Hepatocyte (in vitro differentiated cells): ENCODE results near the gene TACC2. TPM values are rescaled to one million over a fixed set of nuclear protein-coding genes. Genes with fewer than 3 reads are reported as not detected.

Experiments
- DNase-seq: peaks from one replicate; pipeline ENCODE4 v3.0.0-alpha.2; 2016; ENCODE audit warnings: low spot score
- H2AFZ ChIP-seq: fragments of 200-600 bp; sonication (generic); 2 replicates; pipeline ENCODE4 v1.6.0; 2016; ENCODE audit warnings: antibody characterized with exemption, mild to moderate bottlenecking
- H3K27ac ChIP-seq: fragments of 200-600 bp; sonication (generic); 2 replicates; pipeline ENCODE4 v1.5.1; 2016; ENCODE audit warnings: mild to moderate bottlenecking
- H3K27me3 ChIP-seq: fragments of 200-600 bp; sonication (generic); 2 replicates; pipeline ENCODE4 v1.6.1; 2016
- H3K36me3 ChIP-seq: fragments of 200-600 bp; sonication (generic); replicated peaks from 2 replicates; pipeline ENCODE4 v1.5.1; 2016; ENCODE audit warnings: low read depth; ENCODE audit not compliant: insufficient read depth
- H3K4me1 ChIP-seq: fragments of 200-600 bp; sonication (generic); 2 replicates; pipeline ENCODE4 v1.5.1; 2016; ENCODE audit warnings: mild to moderate bottlenecking, moderate library complexity; ENCODE audit not compliant: insufficient read depth
- H3K4me2 ChIP-seq: fragments of 200-600 bp; sonication (generic); 2 replicates; pipeline ENCODE4 v1.6.0; 2016
- H3K4me3 ChIP-seq: fragments of 200-600 bp; sonication (generic); 2 replicates; pipeline ENCODE4 v1.5.1; 2016; ENCODE audit warnings: mild to moderate bottlenecking
- H3K79me2 ChIP-seq: fragments of 200-600 bp; sonication (generic); 2 replicates; pipeline ENCODE4 v1.6.0; 2017; ENCODE audit warnings: mild to moderate bottlenecking
- H3K9me2 ChIP-seq: fragments of 200-600 bp; sonication (generic); replicated peaks from 2 replicates; pipeline ENCODE4 v1.6.0; 2017; ENCODE audit warnings: mild to moderate bottlenecking; ENCODE audit not compliant: insufficient read depth
- H3K9me3 ChIP-seq: fragments of 200-600 bp; sonication (generic); 2 replicates; pipeline ENCODE4 v1.5.1; 2016; ENCODE audit warnings: low read depth, mild to moderate bottlenecking
- H4K20me1 ChIP-seq: fragments of 200-600 bp; sonication (generic); 2 replicates; pipeline ENCODE4 v1.6.0; 2016; ENCODE audit warnings: mild to moderate bottlenecking; ENCODE audit not compliant: insufficient read depth, poor library complexity, severe bottlenecking
- CTCF ChIP-seq: fragments of 200-600 bp; sonication (generic); IDR thresholded peaks from 2 replicates; pipeline ENCODE4 v1.5.1; 2016; ENCODE audit warnings: antibody characterized with exemption, mild to moderate bottlenecking; ENCODE audit not compliant: poor library complexity
- EZH2 ChIP-seq: fragments of 200-600 bp; sonication (generic); IDR thresholded peaks from 2 replicates; pipeline ENCODE4 v1.6.1; 2016; ENCODE audit warnings: antibody characterized with exemption, mild to moderate bottlenecking, borderline replicate concordance
- EZH2phosphoT487 ChIP-seq: fragments of 200-600 bp; sonication (generic); IDR thresholded peaks from one replicate; pipeline ENCODE4 v1.6.1; 2018; ENCODE audit warnings: antibody characterized with exemption, mild to moderate bottlenecking, low read depth, moderate library complexity; ENCODE audit not compliant: unreplicated experiment, severe bottlenecking
- WGBS: methylation state at CpG from one replicate; pipeline ENCODE4 v1.1.6; 2016; ENCODE audit warnings: low lambda C conversion rate; ENCODE audit errors: missing lambda C conversion rate; 5-methylcytosine and 5-hydroxymethylcytosine counted together
- polyA plus RNA-seq: library from polyadenylated mRNA; unstranded; fragments of >200 nt; fragmentation: Nextera tagmentation; extraction: Ambion mirVana; gene quantifications from 2 replicates; pipeline ENCODE4 v1.2.1, GENCODE V29; 2016
- total RNA-seq: library from RNA; depleted of rRNA; stranded (reverse); fragments of >200 nt; gene quantifications from 2 replicates; pipeline ENCODE4 v1.2.3, GENCODE V29; 2014

The TACC2 gene
- total and polyA plus RNA-seq, 2 experiments from 2014 or later, result 20.0 to 34.6 TPM

GRCh38 chr10:122245136-122245535, 256.2 kb downstream of the TACC2 start:
- WGBS, result 85% methylated on average over 4 of the region's 4 CpGs
- Histone ChIP-seq H3K9me2 (no peaks in the 10 kb centered on the region), H3K4me3 (no peak overlapping the region), H3K36me3 (no peaks in the 10 kb centered on the region), H3K79me2 (no peaks in the 10 kb centered on the region), H4K20me1 (no peaks in the 10 kb centered on the region), H3K4me1 (no peaks in the 10 kb centered on the region), H3K9me3 (no peaks in the 10 kb centered on the region), H3K27ac (no peak overlapping the region), H3K4me2 (no peak overlapping the region), H2AFZ (no peak overlapping the region), H3K27me3 (no peaks in the 10 kb centered on the region)
- no peak for DNase-seq
- TF ChIP-seq EZH2phosphoT487, result no peak
- TF ChIP-seq CTCF, result no peak
- TF ChIP-seq EZH2, result no peak

GRCh38 chr10:122245897-122246296, 256.9 kb downstream of the TACC2 start:
- Histone ChIP-seq H3K9me2 (no peaks in the 10 kb centered on the region), H3K27me3 (no peaks in the 10 kb centered on the region), H3K4me1 (no peaks in the 10 kb centered on the region), H3K4me2 (no peak overlapping the region), H3K27ac (no peak overlapping the region), H3K36me3 (no peaks in the 10 kb centered on the region), H4K20me1 (no peaks in the 10 kb centered on the region), H3K79me2 (no peaks in the 10 kb centered on the region), H2AFZ (no peak overlapping the region), H3K4me3 (no peak overlapping the region), H3K9me3 (no peaks in the 10 kb centered on the region)
- 95% methylated on average over 11 of the region's 11 CpGs for WGBS
- TF ChIP-seq EZH2, result no peak
- TF ChIP-seq CTCF, result no peak
- TF ChIP-seq EZH2phosphoT487, result no peak
- no peak for DNase-seq

GRCh38 chr10:122246830-122247520, 258.0 kb downstream of the TACC2 start:
- Histone ChIP-seq H3K36me3 (no peaks in the 10 kb centered on the region), H3K4me2 (no peak overlapping the region), H3K27me3 (no peaks in the 10 kb centered on the region), H3K4me3 (no peak overlapping the region), H3K4me1 (no peaks in the 10 kb centered on the region), H3K9me3 (no peaks in the 10 kb centered on the region), H3K79me2 (no peaks in the 10 kb centered on the region), H4K20me1 (no peaks in the 10 kb centered on the region), H3K9me2 (no peaks in the 10 kb centered on the region), H3K27ac (no peak overlapping the region), H2AFZ (no peak overlapping the region)
- 96% methylated on average over 11 of the region's 11 CpGs for WGBS
- DNase-seq, result no peak
- no peak for TF ChIP-seq EZH2phosphoT487
- TF ChIP-seq CTCF, result no peak
- TF ChIP-seq EZH2, result no peak
